ENCODE data around the gene ATP1A2.
A peak's percentile ranks its signal among the peaks of the same experiment; 100 is the strongest.

Gene ATP1A2

GRCh38 chr1:160115545-160116282 lies at the start of gene ATP1A2:
TSS of gene ATP1A2 (plus strand) at chr1:160115759. CDS start at chr1:160115862, 103 bp downstream.
- DNase-seq = no peak

- DNase-seq = no peak
Observed at GRCh38 chr1:160066829-160067745, 48.5 kb upstream of the ATP1A2 start.

- DNase-seq = no peak
Observed at GRCh38 chr1:160068225-160068624, 47.3 kb upstream of the ATP1A2 start.

GRCh38 chr1:160069460-160070231 lies 45.9 kb upstream of the ATP1A2 start, which contains the start of gene KCNJ10:
TSS of gene KCNJ10 (minus strand) at chr1:160070160. CDS start at chr1:160042532, 27,628 bp downstream.
- DNase-seq = no peak

- DNase-seq = peak; percentile 56
Observed at GRCh38 chr1:160070243-160071163, 45.1 kb upstream of the ATP1A2 start.

GRCh38 chr1:160071289-160071688 lies 44.3 kb upstream of the ATP1A2 start:
- no peak for DNase-seq

GRCh38 chr1:160074865-160075264 lies 40.7 kb upstream of the ATP1A2 start:
- no peak for DNase-seq

- DNase-seq = no peak
Observed at GRCh38 chr1:160075836-160076235, 39.7 kb upstream of the ATP1A2 start.

- no peak for DNase-seq
Observed at GRCh38 chr1:160076295-160076694, 39.3 kb upstream of the ATP1A2 start.

- DNase-seq = no peak
Observed at GRCh38 chr1:160077486-160077885, 38.1 kb upstream of the ATP1A2 start.

- peak; percentile 50 for DNase-seq
Observed at GRCh38 chr1:160078512-160079195, 36.9 kb upstream of the ATP1A2 start.

- DNase-seq = no peak
Observed at GRCh38 chr1:160079448-160079847, 36.1 kb upstream of the ATP1A2 start.

- no peak for DNase-seq
Observed at GRCh38 chr1:160080381-160081100, 35.0 kb upstream of the ATP1A2 start.

GRCh38 chr1:160081261-160081936 lies 34.2 kb upstream of the ATP1A2 start, which contains the start of gene KCNJ9:
TSS of gene KCNJ9 (plus strand) at chr1:160081538. CDS start at chr1:160084031, 2,493 bp downstream.
- peak; percentile 40 for DNase-seq

- no peak for DNase-seq
Observed at GRCh38 chr1:160082487-160082886, 33.1 kb upstream of the ATP1A2 start.

GRCh38 chr1:160082926-160083325 lies 32.6 kb upstream of the ATP1A2 start:
- DNase-seq = no peak

- DNase-seq = peak; percentile 39
Observed at GRCh38 chr1:160083968-160084770, 31.4 kb upstream of the ATP1A2 start.

GRCh38 chr1:160084771-160085321 lies 30.7 kb upstream of the ATP1A2 start:
- no peak for DNase-seq
